ENCODE measurements around the gene FOXE3. TPM values are rescaled to one million over a fixed set of nuclear protein-coding genes. Genes with fewer than 3 reads are reported as not detected.
A peak's percentile ranks its signal among the peaks of the same experiment; 100 is the strongest.

The FOXE3 gene
- polyA plus RNA-seq (2013), result 0.01 TPM

DNA sequence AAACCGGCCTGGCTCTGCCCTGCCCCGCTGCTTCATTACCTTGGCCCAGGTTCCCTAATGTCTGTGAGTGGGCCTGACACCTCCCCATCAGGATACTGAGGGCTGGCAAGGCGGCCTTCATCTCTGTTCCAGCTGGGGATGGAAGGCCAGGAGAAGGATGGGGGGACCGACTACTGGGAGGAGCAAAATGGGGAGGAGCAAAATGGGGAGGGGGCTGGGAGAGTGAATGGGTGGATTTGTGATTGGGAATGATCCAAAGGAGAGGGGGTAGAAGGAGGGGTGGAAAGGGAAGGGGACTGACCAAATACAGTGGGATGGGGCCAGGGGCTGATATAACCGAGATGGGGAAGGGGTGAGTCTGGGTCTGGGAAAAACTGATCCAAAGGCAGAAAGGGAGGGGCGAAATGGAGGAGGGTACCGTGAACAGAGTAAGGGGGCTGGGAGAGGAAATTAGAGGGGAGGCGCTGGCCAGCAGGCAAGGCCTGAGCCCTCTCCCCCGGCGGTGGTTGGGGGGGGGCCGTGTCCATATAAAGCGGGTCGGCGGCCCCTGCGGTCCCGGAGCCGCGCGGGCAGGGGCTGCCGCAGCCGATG, at the start of gene FOXE3:
Gene FOXE3, plus strand, starts transcription at position 558 of the 591 bp plus-strand sequence. Its CDS starts 31 bp downstream, at position 589.
- WGBS (ENCODE audit: insufficient coverage), result 50% methylated on average over 16 of the region's 21 CpGs
- Histone ChIP-seq H3K27me3 (replicated peaks in 2 of 5; ENCODE audit: control insufficient read depth in 4 of 5, insufficient read depth in 5 of 5, low read length in 4 of 5) (peaks cover 17 to 71% (median 28%) of the 10 kb centered on the region in 5 experiments), H3K36me3 (ENCODE audit: control insufficient read depth in 4 of 4, insufficient read depth in 4 of 4, low read length in 3 of 4) (no peaks in the 10 kb centered on the region), H3K27ac (ENCODE audit: insufficient read depth in 1 of 2, low read depth in 1 of 2, low read length in 2 of 2, poor library complexity in 1 of 2, severe bottlenecking in 2 of 2) (no peak within 1 kb of the TSS), H3K4me1 (ENCODE audit: control extremely low read depth in 1 of 4, control insufficient read depth in 4 of 4, insufficient read depth in 4 of 4, low read length in 3 of 4) (peaks cover 0 to 5% (median 2%) of the 10 kb centered on the region in 4 experiments), H3K9me3 (ENCODE audit: control extremely low read depth in 1 of 5, control insufficient read depth in 4 of 5, insufficient read depth in 2 of 5, low read depth in 1 of 5, low read length in 4 of 5) (no peaks in the 10 kb centered on the region), H3K4me3 (ENCODE audit: control insufficient read depth in 1 of 7, extremely low read depth in 1 of 7, insufficient read depth in 4 of 7, low read depth in 2 of 7, low read length in 6 of 7) (peak within 1 kb of the TSS in 2 of 7 experiments; percentile 54 to 64)
- DNase-seq, result no peak
- POLR2A ChIA-PET, result no interaction called here
- CTCF ChIA-PET, result interaction anchor here (1.3 to 1.7 kb wide), 2 partner anchors 20 to 28 kb away, joined by 4 to 7 read pairs; no protein-coding TSS in a partner anchor

DNA sequence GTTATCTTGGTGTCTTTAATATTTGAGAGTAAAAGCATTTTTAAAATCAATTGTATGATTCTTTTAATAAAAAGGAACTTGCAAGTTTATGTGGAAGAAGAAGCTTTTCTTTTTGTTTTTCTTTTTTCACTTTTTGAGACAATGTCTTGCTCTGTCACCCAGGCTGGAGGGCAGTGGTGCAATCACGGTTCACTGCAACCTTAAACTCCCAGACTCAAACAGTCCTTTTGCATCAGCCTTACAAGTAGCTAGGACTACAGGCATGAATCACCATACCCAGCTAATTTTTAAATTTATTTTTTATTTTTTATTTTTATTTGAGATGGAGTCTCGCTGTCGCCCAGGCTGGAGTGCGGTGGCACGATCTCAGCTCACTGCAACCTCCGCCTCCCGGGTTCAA, 48.4 kb upstream of the FOXE3 start:
- Histone ChIP-seq H3K4me3 (ENCODE audit: control insufficient read depth in 1 of 7, extremely low read depth in 1 of 7, insufficient read depth in 4 of 7, low read depth in 2 of 7, low read length in 6 of 7) (no peak overlapping the region), H3K9me3 (ENCODE audit: control extremely low read depth in 1 of 5, control insufficient read depth in 4 of 5, insufficient read depth in 2 of 5, low read depth in 1 of 5, low read length in 4 of 5) (no peaks in the 10 kb centered on the region), H3K4me1 (ENCODE audit: control extremely low read depth in 1 of 4, control insufficient read depth in 4 of 4, insufficient read depth in 4 of 4, low read length in 3 of 4) (no peaks in the 10 kb centered on the region), H3K27me3 (replicated peaks in 2 of 5; ENCODE audit: control insufficient read depth in 4 of 5, insufficient read depth in 5 of 5, low read length in 4 of 5) (no peaks in the 10 kb centered on the region), H3K36me3 (ENCODE audit: control insufficient read depth in 4 of 4, insufficient read depth in 4 of 4, low read length in 3 of 4) (peaks cover 11 to 33% (median 22%) of the 10 kb centered on the region in 4 experiments), H3K27ac (ENCODE audit: insufficient read depth in 1 of 2, low read depth in 1 of 2, low read length in 2 of 2, poor library complexity in 1 of 2, severe bottlenecking in 2 of 2) (no peak overlapping the region)
- DNase-seq, result no peak
- ChIA-PET CTCF (interaction anchor here (1.0 to 1.2 kb wide), 3 partner anchors 16 to 358 kb away, joined by 3 to 4 read pairs (median 3); no protein-coding TSS in a partner anchor), POLR2A (no interaction called here)
- 83% methylated on average over 1 of the region's 7 CpGs for WGBS (ENCODE audit: insufficient coverage)

GRCh38 chr1:47371016-47371517, 45.0 kb upstream of the FOXE3 start:
- no peaks in the 10 kb centered on the region for H3K9me3 ChIP-seq (ENCODE audit: control extremely low read depth in 1 of 5, control insufficient read depth in 4 of 5, insufficient read depth in 2 of 5, low read depth in 1 of 5, low read length in 4 of 5)
- H3K36me3 ChIP-seq (ENCODE audit: control insufficient read depth in 4 of 4, insufficient read depth in 4 of 4, low read length in 3 of 4), result peaks cover 15 to 53% (median 33%) of the 10 kb centered on the region in 4 experiments
- H3K27ac ChIP-seq (ENCODE audit: insufficient read depth in 1 of 2, low read depth in 1 of 2, low read length in 2 of 2, poor library complexity in 1 of 2, severe bottlenecking in 2 of 2), result no peak overlapping the region
- no peaks in the 10 kb centered on the region for H3K27me3 ChIP-seq (replicated peaks in 2 of 5; ENCODE audit: control insufficient read depth in 4 of 5, insufficient read depth in 5 of 5, low read length in 4 of 5)
- no peak overlapping the region for H3K4me3 ChIP-seq (ENCODE audit: control insufficient read depth in 1 of 7, extremely low read depth in 1 of 7, insufficient read depth in 4 of 7, low read depth in 2 of 7, low read length in 6 of 7)
- no peak for DNase-seq
- ChIA-PET CTCF (interaction anchor here (1.3 to 1.6 kb wide), 2 partner anchors 9 to 18 kb away, joined by 3 read pairs; no protein-coding TSS in a partner anchor), POLR2A (no interaction called here)
- H3K4me1 ChIP-seq (ENCODE audit: control extremely low read depth in 1 of 4, control insufficient read depth in 4 of 4, insufficient read depth in 4 of 4, low read length in 3 of 4), result no peaks in the 10 kb centered on the region

- WGBS (ENCODE audit: insufficient coverage), result no CpG with 5 or more reads among the region's 1 CpG
- Histone ChIP-seq H3K36me3 (ENCODE audit: control insufficient read depth in 4 of 4, insufficient read depth in 4 of 4, low read length in 3 of 4) (peaks cover 13 to 62% (median 27%) of the 10 kb centered on the region in 4 experiments), H3K4me3 (ENCODE audit: control insufficient read depth in 1 of 7, extremely low read depth in 1 of 7, insufficient read depth in 4 of 7, low read depth in 2 of 7, low read length in 6 of 7) (no peak overlapping the region), H3K27ac (ENCODE audit: insufficient read depth in 1 of 2, low read depth in 1 of 2, low read length in 2 of 2, poor library complexity in 1 of 2, severe bottlenecking in 2 of 2) (no peak overlapping the region), H3K9me3 (ENCODE audit: control extremely low read depth in 1 of 5, control insufficient read depth in 4 of 5, insufficient read depth in 2 of 5, low read depth in 1 of 5, low read length in 4 of 5) (no peaks in the 10 kb centered on the region), H3K27me3 (replicated peaks in 2 of 5; ENCODE audit: control insufficient read depth in 4 of 5, insufficient read depth in 5 of 5, low read length in 4 of 5) (no peaks in the 10 kb centered on the region), H3K4me1 (ENCODE audit: control extremely low read depth in 1 of 4, control insufficient read depth in 4 of 4, insufficient read depth in 4 of 4, low read length in 3 of 4) (no peaks in the 10 kb centered on the region)
- DNase-seq, result no peak
- POLR2A ChIA-PET, result no interaction called here
- CTCF ChIA-PET, result no interaction called here
Measured at GRCh38 chr1:47374501-47374900, 41.6 kb upstream of the FOXE3 start.

DNA sequence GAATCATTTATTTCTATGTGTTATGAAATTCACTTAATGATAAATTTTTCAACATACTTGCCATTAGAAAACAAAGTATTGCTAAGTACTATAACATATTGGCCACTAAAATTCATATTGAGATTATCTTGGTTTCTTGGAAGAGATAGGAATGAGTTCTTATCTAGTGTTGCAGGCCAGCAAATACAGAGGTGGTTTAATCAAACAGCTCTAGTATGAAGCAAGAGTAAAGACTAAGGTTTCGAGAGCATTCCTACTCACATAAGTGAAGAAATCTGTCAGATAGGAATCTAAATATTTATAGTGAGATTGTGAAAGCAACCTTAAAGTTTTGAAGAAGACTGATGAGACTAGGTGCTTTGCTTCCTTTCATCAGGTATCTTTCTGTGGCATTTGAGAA, 37.9 kb upstream of the FOXE3 start:
- H3K36me3 ChIP-seq (ENCODE audit: control insufficient read depth in 4 of 4, insufficient read depth in 4 of 4, low read length in 3 of 4), result peaks cover 4 to 57% (median 26%) of the 10 kb centered on the region in 4 experiments
- CTCF ChIA-PET, result no interaction called here
- H3K4me1 ChIP-seq (ENCODE audit: control extremely low read depth in 1 of 4, control insufficient read depth in 4 of 4, insufficient read depth in 4 of 4, low read length in 3 of 4), result no peaks in the 10 kb centered on the region
- H3K4me3 ChIP-seq (ENCODE audit: control insufficient read depth in 1 of 7, extremely low read depth in 1 of 7, insufficient read depth in 4 of 7, low read depth in 2 of 7, low read length in 6 of 7), result no peak overlapping the region
- no peak for DNase-seq
- H3K9me3 ChIP-seq (ENCODE audit: control extremely low read depth in 1 of 5, control insufficient read depth in 4 of 5, insufficient read depth in 2 of 5, low read depth in 1 of 5, low read length in 4 of 5), result no peaks in the 10 kb centered on the region
- no CpG with 5 or more reads among the region's 1 CpG for WGBS (ENCODE audit: insufficient coverage)
- no peak overlapping the region for H3K27ac ChIP-seq (ENCODE audit: insufficient read depth in 1 of 2, low read depth in 1 of 2, low read length in 2 of 2, poor library complexity in 1 of 2, severe bottlenecking in 2 of 2)
- no peaks in the 10 kb centered on the region for H3K27me3 ChIP-seq (replicated peaks in 2 of 5; ENCODE audit: control insufficient read depth in 4 of 5, insufficient read depth in 5 of 5, low read length in 4 of 5)
- POLR2A ChIA-PET, result no interaction called here

GRCh38 chr1:47380699-47381098, 35.4 kb upstream of the FOXE3 start:
- ChIA-PET CTCF (interaction anchor here (1.2 to 2.1 kb wide), 2 partner anchors 12 to 37 kb away, joined by 4 to 5 read pairs; no protein-coding TSS in a partner anchor), POLR2A (no interaction called here)
- Histone ChIP-seq H3K9me3 (ENCODE audit: control extremely low read depth in 1 of 5, control insufficient read depth in 4 of 5, insufficient read depth in 2 of 5, low read depth in 1 of 5, low read length in 4 of 5) (no peaks in the 10 kb centered on the region), H3K4me1 (ENCODE audit: control extremely low read depth in 1 of 4, control insufficient read depth in 4 of 4, insufficient read depth in 4 of 4, low read length in 3 of 4) (no peaks in the 10 kb centered on the region), H3K27me3 (replicated peaks in 2 of 5; ENCODE audit: control insufficient read depth in 4 of 5, insufficient read depth in 5 of 5, low read length in 4 of 5) (no peaks in the 10 kb centered on the region), H3K4me3 (ENCODE audit: control insufficient read depth in 1 of 7, extremely low read depth in 1 of 7, insufficient read depth in 4 of 7, low read depth in 2 of 7, low read length in 6 of 7) (no peak overlapping the region), H3K27ac (ENCODE audit: insufficient read depth in 1 of 2, low read depth in 1 of 2, low read length in 2 of 2, poor library complexity in 1 of 2, severe bottlenecking in 2 of 2) (no peak overlapping the region), H3K36me3 (ENCODE audit: control insufficient read depth in 4 of 4, insufficient read depth in 4 of 4, low read length in 3 of 4) (peaks cover 8 to 46% (median 18%) of the 10 kb centered on the region in 4 experiments)
- WGBS (ENCODE audit: insufficient coverage), result 100% methylated on average over 1 of the region's 5 CpGs
- no peak for DNase-seq

DNA sequence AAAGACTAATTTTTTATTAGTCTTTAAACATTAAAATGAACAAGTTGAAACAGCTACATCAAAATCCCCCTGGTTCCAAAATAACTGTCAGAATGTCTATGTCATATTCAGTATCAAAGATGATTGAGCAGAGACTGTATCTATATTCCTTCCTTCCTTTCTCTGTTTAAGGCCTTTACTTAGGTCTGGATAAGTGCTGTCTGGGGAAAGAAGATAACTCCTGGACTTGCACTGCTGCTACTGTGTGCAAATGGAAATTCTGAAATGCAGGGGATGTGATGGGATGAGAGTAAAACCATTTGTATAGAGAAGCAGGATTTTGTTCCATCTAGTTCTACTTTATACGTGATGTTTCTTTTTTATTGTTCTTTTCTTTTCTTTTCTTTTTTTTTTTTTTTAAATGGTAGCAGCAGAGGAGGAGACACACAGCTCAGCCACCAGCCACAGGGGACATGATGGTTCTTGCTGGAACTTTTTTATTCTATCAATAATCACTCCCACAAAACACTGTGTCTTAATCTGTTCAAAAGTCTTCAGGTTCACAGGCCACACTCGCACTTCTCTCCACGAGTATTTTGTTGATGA, 33.6 kb upstream of the FOXE3 start:
- peak in 2 of 3 donors; percentile 10 to 18 for DNase-seq
- Histone ChIP-seq H3K9me3 (ENCODE audit: control extremely low read depth in 1 of 5, control insufficient read depth in 4 of 5, insufficient read depth in 2 of 5, low read depth in 1 of 5, low read length in 4 of 5) (no peaks in the 10 kb centered on the region), H3K4me1 (ENCODE audit: control extremely low read depth in 1 of 4, control insufficient read depth in 4 of 4, insufficient read depth in 4 of 4, low read length in 3 of 4) (no peaks in the 10 kb centered on the region), H3K27me3 (replicated peaks in 2 of 5; ENCODE audit: control insufficient read depth in 4 of 5, insufficient read depth in 5 of 5, low read length in 4 of 5) (no peaks in the 10 kb centered on the region), H3K4me3 (ENCODE audit: control insufficient read depth in 1 of 7, extremely low read depth in 1 of 7, insufficient read depth in 4 of 7, low read depth in 2 of 7, low read length in 6 of 7) (no peak overlapping the region), H3K36me3 (ENCODE audit: control insufficient read depth in 4 of 4, insufficient read depth in 4 of 4, low read length in 3 of 4) (peaks cover 4 to 36% (median 17%) of the 10 kb centered on the region in 4 experiments), H3K27ac (ENCODE audit: insufficient read depth in 1 of 2, low read depth in 1 of 2, low read length in 2 of 2, poor library complexity in 1 of 2, severe bottlenecking in 2 of 2) (no peak overlapping the region)
- ChIA-PET POLR2A (no interaction called here), CTCF (interaction anchor here (0.8 to 2.1 kb wide), 3 partner anchors 12 to 176 kb away, joined by 3 to 5 read pairs (median 3); no protein-coding TSS in a partner anchor)
- WGBS (ENCODE audit: insufficient coverage), result no CpG with 5 or more reads among the region's 3 CpGs
